Daoy (cell line): ENCODE data around the gene MC3R. TPM values are rescaled to one million over a fixed set of nuclear protein-coding genes. Genes with fewer than 3 reads are reported as not detected.
"Not testable (repeated sequence)": the region's sequence is repeated elsewhere in the genome, so short reads cannot be mapped to it uniquely, and the experiment has no call there.

ENCODE experiments used
- DNase-seq: peaks from one replicate; pipeline ENCODE4 v3.0.0-alpha.2; 2015; ENCODE audit warnings: low read depth
- total RNA-seq: library from RNA; depleted of rRNA; stranded (reverse); fragments of >200 nt; shearing (Covaris generic); gene quantifications from 2 replicates; pipeline ENCODE4 v1.2.3, GENCODE V29; 2014; rRNA removed

The MC3R gene
- total RNA-seq: not detected in 2 replicates

DNA sequence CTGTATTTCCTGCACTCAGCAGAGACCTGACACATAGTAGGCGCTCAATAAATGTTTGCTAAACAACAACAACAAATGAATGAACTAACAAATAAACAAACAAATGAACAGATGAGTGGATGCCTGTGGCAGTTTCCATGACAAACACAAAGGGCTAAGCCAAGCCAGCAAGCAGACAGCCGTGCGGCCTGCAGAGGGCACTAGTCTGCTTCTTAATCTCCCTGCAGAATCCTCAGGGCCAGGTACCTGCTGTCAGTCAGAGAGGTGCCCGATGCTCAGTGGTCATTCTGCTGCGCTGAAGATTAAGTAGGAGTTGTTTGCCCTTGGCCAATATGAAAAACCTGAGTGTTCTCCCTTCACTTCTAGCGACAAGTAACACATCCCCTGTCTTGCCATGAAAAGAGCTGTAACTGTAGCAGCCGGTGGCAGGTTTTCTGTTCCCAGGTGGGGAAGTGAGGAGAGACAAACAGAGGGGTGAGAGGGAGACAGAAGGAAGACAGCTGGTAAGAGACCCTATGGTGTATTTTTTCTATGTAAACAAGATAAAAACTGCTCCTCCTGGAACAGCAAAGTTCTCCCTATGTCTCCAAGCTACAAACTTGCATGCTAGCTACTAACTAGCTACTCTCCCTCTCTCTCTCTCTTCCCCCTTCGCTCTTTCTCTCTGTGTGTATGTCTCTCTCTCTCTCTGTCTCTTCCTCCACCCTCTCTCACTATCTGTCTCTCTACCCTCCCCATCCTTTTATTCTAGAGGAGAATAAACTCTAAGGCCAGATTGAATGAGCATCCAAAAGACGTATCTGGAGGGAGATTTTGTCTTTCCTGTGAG is at the start of gene MC3R:
MC3R (plus strand) TSS at position 779 of the 829 bp plus-strand sequence. CDS start 112 bp downstream, outside the sequence.
- peak; percentile 23 for DNase-seq

DNA sequence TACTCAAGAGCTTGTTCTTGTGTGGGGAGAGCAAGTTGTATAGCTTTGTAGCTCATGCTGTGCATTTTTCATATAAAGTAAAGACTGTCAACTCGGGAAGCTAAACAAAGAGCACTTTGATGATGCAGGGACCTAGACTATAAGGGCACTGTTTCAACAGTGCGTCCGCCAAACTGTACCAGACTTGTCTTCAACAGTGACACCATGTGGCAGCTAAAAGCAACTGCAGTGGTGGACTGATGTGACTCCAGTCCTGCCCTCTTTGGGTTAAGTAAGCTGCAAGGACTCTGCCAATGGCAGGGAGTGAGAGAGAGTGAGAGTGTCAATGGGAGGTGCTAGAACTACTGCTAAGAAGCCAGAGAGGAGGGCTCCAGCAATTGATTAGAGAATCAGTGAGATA is 48.1 kb upstream of the MC3R start:
- DNase-seq: no peak

DNA sequence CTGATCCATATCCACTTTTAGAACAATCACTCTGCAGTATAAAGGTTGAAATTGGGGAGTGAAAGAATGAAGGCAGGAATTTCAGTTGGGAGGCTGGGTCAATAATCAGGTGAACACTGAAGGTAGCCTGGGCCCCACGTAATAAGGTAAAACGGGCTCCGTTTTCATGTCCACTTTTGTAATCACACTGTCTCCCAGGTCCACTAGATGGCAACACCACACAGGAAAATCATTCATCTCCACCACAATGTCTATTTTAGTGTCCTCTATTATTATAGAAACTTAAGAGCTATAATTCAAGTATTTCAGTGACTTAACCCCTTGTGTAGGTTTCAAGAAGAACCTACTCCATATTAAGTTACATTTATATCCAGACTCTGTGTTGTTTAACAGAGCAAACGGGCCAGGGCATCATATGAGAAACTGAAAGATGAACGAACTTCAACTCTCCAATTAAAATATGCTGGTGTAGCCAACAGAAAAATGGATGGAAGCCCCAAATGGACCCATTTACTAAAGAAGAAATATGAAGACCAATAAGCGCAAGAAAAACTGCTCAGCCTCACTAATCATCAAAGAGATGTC is 45.9 kb upstream of the MC3R start:
- no peak for DNase-seq

DNA sequence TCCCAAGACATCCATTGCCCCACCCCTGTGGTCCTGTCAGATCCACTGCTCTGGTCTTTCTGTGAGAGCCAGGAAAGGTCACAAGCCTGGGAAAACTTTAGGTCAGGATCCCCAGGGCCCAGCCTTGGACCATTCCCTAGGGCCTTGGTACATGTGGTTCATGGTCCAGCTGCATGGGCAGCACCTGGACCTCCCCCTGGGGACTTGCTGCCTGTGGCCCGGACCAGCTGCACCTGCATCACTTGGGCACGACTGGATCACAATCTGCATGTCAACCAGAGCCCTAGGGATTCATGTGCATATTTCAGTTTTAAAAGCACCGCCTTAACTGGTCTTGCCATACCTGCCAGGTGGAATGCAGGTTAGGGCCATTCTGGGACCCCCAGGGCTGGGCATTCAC is 44.3 kb upstream of the MC3R start:
- DNase-seq: no peak

DNA sequence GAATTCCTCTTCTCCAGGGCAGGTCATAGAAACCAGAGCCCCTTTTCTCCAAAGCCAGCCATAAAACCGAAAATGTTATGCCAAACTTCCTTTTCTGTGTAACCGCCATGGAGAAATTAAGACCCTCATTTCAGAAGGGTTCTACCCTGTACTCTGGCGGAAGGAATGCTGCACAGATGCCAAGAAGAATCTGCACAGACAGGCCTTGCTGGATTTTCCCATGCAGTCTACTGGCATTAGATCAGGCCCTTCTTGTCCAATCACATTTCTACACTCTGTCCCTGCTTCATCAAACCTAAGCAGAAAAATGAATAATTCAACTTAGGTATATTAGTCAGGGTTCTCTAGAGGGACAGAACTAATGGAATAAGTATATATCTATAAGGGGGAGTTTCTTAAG is 43.2 kb upstream of the MC3R start:
- DNase-seq: no peak

DNA sequence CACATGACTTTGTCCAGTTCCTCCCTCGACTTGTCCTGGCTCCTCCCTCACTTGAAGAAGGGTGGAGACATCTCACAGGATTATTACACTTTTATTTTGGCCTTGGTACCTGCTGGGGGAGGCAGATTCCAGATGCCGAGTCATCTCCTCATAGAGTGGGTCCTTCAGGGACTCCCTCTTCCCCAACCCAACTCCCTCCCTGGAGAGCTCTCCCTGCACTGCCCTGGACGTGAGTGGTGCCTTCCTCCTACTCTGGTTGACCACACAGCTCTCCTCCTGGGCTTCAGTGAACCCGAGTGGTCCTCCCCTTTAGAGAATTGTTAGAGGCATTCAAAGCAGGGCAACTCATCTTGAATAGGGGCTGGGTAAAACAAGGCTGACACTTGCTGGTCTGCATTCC is 40.9 kb upstream of the MC3R start:
- no peak for DNase-seq

DNA sequence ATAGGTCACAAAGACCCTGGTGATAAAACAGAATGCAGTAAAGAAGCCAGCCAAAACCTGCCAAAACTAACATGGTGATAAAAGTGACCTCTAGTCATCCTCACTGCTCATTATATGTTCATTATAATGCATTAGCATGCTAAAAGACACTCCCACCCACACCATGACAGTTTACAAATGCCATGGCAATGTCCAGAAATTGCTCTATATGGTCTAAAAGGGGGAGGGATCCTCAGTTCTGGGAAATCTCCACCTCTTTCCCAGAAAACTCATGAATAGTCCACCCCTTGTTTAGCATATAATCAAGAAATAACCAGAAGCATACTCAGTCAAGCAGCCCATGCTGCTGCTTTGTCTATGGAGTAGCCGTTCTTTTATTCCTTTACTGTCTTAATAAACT is 40.4 kb upstream of the MC3R start:
- no peak for DNase-seq

DNA sequence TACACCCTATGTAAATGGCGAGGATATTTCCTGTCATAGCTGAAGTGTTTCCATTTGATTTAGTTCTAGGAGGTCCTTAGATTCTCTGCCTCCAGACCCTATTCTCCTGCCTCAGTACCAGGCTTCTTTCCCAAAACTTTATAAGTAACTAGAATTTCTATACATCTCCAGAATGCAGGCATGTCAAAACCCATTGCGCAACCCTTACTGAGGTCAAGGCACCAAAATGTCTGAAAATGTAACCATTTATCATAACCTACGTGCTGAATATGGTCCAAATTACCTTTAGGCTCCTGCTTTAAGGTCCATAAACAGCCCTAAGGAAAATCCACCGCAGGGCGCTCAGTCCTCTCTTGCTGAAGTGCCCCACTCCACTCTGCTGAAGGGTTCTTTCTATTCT is 37.5 kb upstream of the MC3R start:
- DNase-seq: no peak

DNA sequence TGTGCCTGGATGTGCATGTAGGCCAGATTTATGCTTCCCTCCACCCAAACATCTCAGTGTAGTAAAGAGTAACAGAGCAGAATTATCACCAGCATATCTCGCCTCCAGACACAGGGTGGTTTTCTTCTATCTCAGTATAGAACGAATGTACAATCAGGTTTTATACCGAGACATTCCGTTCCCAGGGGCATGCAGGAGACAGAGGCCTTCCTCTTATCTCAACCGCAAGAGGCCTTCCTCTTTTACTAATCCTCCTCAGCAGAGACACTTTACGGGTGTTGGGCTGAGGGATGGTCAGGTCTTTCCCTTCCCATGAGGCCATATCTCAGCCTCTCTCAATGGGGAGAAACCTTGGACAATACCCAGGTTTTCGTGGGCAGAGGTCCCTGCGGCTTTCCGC is 36.4 kb upstream of the MC3R start:
- no peak for DNase-seq

DNA sequence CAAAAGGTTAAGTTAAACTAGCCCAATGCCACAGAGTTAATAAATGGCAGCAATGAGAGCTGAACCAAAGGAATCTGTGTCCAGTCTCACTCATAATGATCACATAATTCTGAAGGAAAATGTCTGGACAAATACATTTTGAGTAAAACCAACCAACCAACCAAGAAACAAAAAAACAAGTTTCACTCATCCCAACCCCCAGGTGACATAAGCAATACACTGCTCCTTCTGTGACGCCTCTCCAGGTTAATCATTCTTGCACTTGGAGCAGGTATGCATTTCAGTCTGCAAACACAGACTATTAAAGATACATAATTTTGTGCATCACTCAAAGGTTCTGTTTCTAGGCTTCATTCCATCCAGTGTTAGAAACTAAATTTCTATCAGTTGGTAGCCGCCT is 35.2 kb upstream of the MC3R start:
- DNase-seq: no peak

DNA sequence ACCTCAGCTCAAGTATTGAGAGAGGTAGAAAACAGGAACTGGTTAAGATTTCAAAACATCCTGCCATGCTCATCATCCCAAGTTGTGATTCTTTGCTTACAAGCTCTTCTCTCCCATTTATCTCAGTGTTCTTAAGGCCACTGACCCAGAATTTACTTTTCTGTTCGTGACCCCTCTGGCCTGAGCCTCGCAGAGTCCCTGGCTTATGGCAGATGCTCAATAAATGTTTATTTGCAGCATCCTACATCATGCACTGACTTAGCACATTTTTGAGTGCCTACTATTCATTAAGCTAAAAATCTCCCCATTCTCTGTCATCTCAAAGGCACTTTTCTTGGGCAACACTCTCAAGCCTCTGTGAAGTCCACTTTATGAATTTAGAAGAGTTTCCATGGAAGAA is 33.4 kb upstream of the MC3R start:
- no peak for DNase-seq

DNA sequence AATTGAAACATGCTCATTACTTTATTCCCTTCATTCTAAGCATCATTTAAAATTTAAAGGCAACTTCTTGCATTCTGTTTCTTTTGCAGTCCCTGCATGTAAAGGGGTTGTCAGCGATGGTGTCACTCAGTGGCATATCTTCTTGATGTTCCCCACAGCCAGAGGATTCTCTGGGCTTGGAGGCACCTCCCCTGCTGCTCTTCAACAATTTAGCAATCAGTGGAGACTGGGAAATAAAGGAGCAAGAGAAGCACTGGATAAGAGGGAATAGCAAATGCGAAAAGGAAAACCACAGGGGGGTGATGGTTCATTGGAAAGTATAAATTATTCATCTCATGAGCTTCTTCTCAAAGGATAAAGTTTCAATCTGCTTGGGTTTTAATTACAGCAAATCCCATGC is 30.7 kb upstream of the MC3R start:
- DNase-seq: no peak

DNA sequence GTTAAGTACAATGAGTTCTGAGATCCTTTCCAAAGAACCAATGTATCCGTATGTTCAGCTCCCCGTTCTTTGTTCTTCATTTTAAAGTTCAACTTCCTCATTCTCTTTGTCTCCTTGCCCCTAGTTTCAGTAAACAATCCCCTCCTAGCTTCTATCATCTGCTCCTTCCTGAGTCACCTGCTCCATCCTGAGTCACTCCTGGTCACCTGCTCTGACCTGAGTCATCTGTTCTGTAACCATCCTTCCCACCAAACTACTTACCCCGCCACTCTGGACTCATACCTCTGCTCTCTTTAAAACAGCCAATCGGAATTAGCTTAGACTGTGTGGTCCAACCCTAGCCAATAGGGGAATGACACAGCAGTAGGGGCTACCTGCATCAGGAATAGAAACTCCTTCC is 27.3 kb upstream of the MC3R start:
- not testable (repeated sequence) for DNase-seq

DNA sequence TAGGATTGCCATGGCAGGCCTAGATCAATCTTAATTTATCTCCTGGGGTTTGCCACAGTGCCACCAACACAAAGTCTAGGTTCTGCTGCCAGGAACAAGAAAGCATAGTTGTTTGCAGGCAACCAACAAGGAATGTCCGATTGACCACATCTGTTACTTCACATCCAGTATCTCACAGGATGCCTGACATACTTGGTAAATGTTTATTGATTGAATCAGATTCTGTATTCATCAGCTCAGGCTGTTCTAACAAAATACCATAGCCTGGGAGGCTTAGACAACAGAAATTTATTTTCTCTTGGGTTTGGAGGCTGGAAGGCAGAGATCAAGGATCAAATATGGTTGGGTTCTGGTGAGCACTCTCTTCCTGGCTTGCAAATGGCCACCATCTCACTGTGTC is 26.3 kb upstream of the MC3R start:
- DNase-seq: no peak

DNA sequence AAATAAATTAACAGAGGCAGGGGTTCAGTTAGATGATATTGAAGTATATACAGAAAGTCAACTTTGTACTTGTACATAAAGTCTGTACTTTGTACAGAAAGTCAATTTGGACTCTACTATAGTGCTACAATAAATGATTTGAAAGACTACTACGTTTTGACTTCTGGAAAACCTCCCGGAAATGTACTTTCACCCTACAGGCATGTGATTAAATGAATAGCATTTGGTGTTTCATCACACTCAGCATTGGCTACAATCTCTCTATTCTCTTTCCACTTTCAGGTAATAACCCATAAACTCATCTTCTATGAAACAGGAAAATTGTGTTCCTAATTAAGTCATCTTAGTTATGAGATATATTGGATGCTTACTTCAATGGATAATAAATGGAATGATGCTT is 25.6 kb upstream of the MC3R start:
- no peak for DNase-seq

DNA sequence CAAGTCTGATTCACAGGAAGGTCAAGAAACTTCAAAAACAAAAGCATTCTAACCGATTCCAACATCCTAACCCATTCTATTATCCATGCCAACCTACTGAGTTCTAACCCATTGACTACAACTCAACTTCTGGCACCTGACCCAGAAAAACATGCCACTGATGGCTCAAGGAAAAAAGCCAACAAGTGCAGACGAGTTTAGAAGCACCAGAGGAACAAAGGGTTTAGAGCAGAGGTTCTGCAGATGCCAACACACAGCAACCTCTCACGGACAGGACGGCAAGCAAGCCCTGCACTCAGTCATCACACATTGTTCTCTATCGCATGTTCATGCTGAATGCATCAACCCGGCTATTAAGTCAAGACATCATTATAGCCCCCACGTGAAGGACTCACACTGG is 25.2 kb upstream of the MC3R start:
- no peak for DNase-seq

DNA sequence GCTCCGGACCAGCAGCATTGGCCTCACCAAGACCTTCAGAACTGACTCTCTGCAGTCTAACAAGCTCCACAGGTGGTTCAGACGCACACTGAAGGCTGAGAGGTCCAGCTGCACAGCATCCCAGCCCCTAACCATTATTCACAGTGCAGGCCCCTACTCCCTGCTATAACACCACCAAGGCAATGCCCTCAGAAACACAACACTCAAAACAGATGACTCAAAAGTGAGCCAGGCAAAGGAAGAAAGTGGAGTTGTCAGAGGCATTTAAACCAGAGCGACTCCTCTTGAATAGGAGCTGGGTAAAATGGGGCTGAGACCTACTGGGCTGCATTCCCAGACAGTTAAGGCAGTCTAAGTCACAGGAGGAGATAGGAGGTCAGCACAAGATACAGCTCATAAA is 20.5 kb upstream of the MC3R start:
- DNase-seq: no peak

DNA sequence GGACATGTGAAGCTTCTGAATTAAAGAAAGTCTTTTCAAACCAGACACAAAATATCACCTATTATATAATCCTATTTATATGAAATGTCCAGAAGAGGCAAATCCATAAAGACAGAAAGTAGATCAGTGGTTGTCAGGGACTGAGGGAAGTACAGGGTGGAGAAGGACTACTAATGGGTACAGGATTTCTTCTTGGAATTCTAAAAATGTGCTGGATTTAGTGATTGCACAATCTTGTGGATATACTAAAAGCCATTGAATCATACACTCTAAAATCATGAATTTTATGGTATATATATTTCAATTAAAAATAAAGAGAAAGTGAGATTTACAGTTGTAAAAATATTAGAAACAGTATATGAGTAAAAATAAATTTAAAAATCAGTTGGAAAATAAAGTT is 18.7 kb upstream of the MC3R start:
- no peak for DNase-seq

DNA sequence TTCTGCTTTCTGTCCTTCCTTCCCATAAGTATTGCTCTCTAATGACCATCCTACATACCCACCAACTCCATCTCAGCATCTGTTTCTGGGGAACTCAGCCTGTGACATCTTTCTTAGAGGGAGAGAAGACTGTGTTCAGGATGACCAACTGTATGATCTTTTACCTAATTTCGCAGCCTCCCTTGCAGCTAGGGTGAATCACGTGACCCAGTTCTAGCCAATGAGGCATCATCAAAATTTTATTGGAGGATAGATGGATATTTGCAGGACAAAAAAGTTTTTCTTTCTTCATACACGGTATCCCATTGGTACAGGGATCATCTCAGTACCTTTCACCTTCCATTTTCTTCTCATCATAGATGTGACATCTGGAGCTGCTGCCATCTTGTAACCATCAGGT is 14.4 kb upstream of the MC3R start:
- DNase-seq: no peak

DNA sequence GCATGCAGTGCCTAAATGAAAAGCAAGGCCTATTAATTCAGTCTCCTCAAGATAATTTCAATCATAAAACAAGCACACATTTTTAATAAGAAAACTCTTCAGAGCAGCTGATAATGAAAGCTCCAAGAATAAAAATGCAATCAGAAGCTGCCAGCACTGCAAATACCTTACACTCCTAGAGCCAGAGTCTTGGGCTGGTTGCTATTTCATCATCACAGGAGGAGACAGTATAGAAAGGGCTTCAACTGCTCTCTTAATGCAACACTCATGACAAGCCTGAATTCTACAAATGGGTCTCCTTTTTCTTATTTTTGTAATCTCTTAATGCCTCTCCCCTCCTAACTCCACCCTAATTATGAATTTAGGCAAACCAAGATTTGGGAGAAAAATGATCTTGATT is 11.2 kb upstream of the MC3R start:
- no peak for DNase-seq

DNA sequence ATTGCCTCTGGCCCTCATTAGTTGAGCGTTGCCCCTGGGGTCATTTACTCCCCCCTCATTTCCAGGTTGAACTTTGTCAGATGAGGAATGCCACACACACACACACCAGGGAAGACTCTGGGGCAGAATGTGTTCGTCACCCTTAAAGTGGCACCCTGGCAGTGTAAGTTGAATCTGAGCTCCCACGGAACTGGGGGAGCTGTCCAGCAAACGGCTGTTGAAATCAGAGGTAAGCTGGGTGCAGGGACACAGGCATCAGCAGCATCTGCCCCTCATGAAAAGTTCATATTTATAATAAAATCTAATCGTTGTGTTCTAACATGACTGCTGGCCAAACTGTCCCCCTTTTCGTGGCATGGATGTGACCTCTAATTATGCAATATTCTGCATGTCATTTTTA is 4.3 kb upstream of the MC3R start:
- DNase-seq: no peak

DNA sequence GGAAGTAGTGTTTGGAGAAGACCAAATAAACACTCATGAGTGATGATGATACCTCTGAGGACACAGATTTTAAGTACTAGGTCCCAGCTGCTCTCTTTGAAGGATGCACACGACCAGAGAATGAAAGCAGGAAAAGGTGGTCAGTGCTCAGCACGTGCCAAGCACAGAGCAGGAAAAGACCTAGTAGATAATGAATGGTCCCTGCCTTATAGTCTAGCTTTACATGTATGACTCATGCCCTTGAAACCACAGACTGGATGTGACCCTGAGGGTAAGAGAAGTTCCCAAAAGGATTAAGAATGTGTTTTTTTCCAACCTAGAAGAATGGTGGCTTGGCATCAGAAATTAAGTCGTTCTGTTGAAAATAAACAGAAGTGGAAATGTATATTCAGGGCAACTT is 2.8 kb upstream of the MC3R start:
- peak; percentile 42 for DNase-seq

DNA sequence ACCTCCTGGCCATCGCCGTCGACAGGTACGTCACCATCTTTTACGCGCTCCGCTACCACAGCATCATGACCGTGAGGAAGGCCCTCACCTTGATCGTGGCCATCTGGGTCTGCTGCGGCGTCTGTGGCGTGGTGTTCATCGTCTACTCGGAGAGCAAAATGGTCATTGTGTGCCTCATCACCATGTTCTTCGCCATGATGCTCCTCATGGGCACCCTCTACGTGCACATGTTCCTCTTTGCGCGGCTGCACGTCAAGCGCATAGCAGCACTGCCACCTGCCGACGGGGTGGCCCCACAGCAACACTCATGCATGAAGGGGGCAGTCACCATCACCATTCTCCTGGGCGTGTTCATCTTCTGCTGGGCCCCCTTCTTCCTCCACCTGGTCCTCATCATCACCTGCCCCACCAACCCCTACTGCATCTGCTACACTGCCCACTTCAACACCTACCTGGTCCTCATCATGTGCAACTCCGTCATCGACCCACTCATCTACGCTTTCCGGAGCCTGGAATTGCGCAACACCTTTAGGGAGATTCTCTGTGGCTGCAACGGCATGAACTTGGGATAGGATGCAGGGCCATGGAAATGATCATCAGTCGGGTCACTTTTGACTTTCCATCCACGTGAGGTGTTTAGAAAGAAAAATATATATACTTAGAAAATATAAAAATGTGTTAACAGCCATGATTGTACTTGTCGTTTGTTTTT is 868 bp downstream of the MC3R start:
- peak; percentile 47 for DNase-seq
